CD4-positive, alpha-beta T cell treated with Interleukin-10 for 1 hour (primary cell): Measurements from ENCODE around the gene MCMBP.
A peak's percentile ranks its signal among the peaks of the same experiment; 100 is the strongest.
"Not testable (repeated sequence)": the region's sequence is repeated elsewhere in the genome, so short reads cannot be mapped to it uniquely, and the experiment has no call there.

Experiments used
- DNase-seq: peaks from one replicate; pipeline ENCODE4 v3.0.0-alpha.2; 2020

MCMBP gene

GRCh38 chr10:119872860-119873681 is 428 bp upstream of the MCMBP start:
- peak; percentile 91 for DNase-seq

GRCh38 chr10:119871881-119872609 is 598 bp downstream of the MCMBP start:
- DNase-seq: peak; percentile 60

GRCh38 chr10:119869398-119869797 is 3.2 kb downstream of the MCMBP start:
- DNase-seq: not testable (repeated sequence)

- no peak for DNase-seq
These were observed 5.3 kb downstream of the MCMBP start for GRCh38 chr10:119867317-119867716.

- no peak for DNase-seq
These were observed 6.9 kb downstream of the MCMBP start for GRCh38 chr10:119865699-119866240.

GRCh38 chr10:119863951-119864565 is 8.6 kb downstream of the MCMBP start:
- DNase-seq: no peak

GRCh38 chr10:119862524-119862923 is 10.1 kb downstream of the MCMBP start:
- DNase-seq: no peak

GRCh38 chr10:119860866-119861607 is 11.6 kb downstream of the MCMBP start:
- no peak for DNase-seq

- DNase-seq: peak; percentile 62
These were observed 13.0 kb downstream of the MCMBP start for GRCh38 chr10:119859420-119860258.

- no peak for DNase-seq
These were observed 14.6 kb downstream of the MCMBP start for GRCh38 chr10:119858063-119858462.

GRCh38 chr10:119853574-119853973 is 19.1 kb downstream of the MCMBP start:
- DNase-seq: no peak

- DNase-seq: no peak
These were observed 19.8 kb downstream of the MCMBP start for GRCh38 chr10:119852822-119853221.

GRCh38 chr10:119852277-119852676 is 20.4 kb downstream of the MCMBP start:
- no peak for DNase-seq

GRCh38 chr10:119849944-119850343 is 22.7 kb downstream of the MCMBP start:
- no peak for DNase-seq

- no peak for DNase-seq
These were observed 23.4 kb downstream of the MCMBP start for GRCh38 chr10:119849031-119849789.

- no peak for DNase-seq
These were observed 27.0 kb downstream of the MCMBP start for GRCh38 chr10:119845656-119846055.

- DNase-seq: no peak
These were observed 38.5 kb downstream of the MCMBP start for GRCh38 chr10:119834188-119834587.

GRCh38 chr10:119832951-119833350 is 39.7 kb downstream of the MCMBP start:
- no peak for DNase-seq

- DNase-seq: no peak
These were observed 41.0 kb downstream of the MCMBP start for GRCh38 chr10:119831656-119832055.

GRCh38 chr10:119830851-119831250 is 41.8 kb downstream of the MCMBP start:
- DNase-seq: no peak

- DNase-seq: no peak
These were observed 43.2 kb downstream of the MCMBP start for GRCh38 chr10:119829429-119829828.
